ENCODE results near the gene MACROD2. TPM values are rescaled to one million over a fixed set of nuclear protein-coding genes. Genes with fewer than 3 reads are reported as not detected.

MACROD2 gene
- total RNA-seq, 2 donors from 2014 or later = 0.95 to 4.2 TPM

DNA sequence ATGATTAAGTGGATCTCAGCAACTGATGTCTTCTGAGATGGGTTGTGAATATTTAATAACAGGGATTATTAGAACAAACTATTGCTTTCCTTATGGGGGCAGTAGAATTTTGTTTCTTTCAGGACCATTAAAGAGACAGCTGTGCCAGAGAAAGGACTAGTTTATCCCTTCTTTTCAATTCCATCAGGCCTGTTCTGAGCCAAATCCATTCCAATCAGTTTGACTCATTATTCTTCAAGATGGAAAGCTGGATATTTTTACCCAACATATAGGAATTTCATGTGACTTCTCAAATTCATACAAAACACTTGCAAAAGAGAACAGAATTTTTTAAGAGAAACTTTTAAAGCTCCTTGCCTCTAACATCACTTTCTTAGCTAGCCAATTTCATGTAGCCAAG is 1064.1 kb downstream of the MACROD2 start:
- Histone ChIP-seq H3K36me3 (no peaks in the 10 kb centered on the region), H3K9me3 (no peaks in the 10 kb centered on the region), H3K27me3 (replicated peaks; ENCODE audit: insufficient read depth) (no peaks in the 10 kb centered on the region), H3K4me1 (ENCODE audit: control insufficient read depth in 1 of 2, low read depth in 2 of 2) (no peaks in the 10 kb centered on the region), H3K27ac (no peak overlapping the region), H3K4me3 (no peak overlapping the region)
- TF ChIP-seq CTCF (IDR thresholded peaks at IDR 0.05) = no peak
- ATAC-seq (ENCODE audit: insufficient number of reproducible peaks, low FRiP score, low read depth) (no peak), DNase-seq (ENCODE audit: low spot score) (no peak)

DNA sequence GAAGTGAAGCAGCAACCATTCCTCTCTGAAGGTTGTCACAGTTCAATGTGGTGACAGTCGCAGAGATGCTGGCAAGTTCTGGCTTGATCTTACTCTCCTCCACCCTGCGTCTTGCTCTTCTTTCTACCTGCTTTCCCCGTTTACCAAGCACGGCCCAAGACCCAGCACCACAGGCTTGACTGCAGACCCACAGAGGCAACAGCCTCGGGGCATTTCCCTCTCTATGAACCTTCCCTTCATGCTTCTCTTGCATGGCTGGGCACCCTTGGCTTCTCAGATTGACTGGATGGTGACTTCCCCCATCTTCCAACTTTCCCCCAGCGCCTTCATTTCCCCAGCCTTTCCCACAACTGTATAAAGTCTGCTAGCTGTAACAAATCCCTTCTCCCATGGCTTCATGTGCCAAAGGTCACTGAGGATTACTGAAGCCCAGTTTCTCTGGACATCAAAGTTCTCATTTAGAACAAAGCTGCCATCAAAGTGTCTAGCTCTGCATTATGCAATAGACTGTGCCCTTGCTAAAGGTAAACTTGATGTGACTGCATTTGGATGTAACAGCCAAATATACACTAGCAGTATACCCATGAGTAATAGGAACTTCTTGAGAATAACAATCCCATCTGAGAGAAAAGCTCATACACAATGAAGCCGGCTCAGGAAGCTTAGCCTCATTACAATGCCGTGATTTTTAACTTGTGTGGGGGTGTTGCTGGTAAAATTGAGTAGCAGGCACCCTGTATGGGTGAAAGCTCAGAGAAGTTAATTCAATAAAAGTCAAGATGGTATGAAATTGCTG is 1065.1 kb downstream of the MACROD2 start:
- Histone ChIP-seq H3K4me1 (ENCODE audit: control insufficient read depth in 1 of 2, low read depth in 2 of 2) (no peaks in the 10 kb centered on the region), H3K36me3 (no peaks in the 10 kb centered on the region), H3K4me3 (no peak overlapping the region), H3K9me3 (no peaks in the 10 kb centered on the region), H3K27ac (no peak overlapping the region), H3K27me3 (replicated peaks; ENCODE audit: insufficient read depth) (no peaks in the 10 kb centered on the region)
- DNase-seq (ENCODE audit: low spot score) = no peak
- TF ChIP-seq CTCF (IDR thresholded peaks at IDR 0.05) = no peak
- ATAC-seq (ENCODE audit: insufficient number of reproducible peaks, low FRiP score, low read depth) = no peak

GRCh38 chr20:15061061-15061430 is 1065.7 kb downstream of the MACROD2 start:
- Histone ChIP-seq H3K4me3 (no peak overlapping the region), H3K9me3 (no peaks in the 10 kb centered on the region), H3K27me3 (replicated peaks; ENCODE audit: insufficient read depth) (no peaks in the 10 kb centered on the region), H3K27ac (no peak overlapping the region), H3K36me3 (no peaks in the 10 kb centered on the region), H3K4me1 (ENCODE audit: control insufficient read depth in 1 of 2, low read depth in 2 of 2) (no peaks in the 10 kb centered on the region)
- DNase-seq (ENCODE audit: low spot score) (no peak), ATAC-seq (ENCODE audit: insufficient number of reproducible peaks, low FRiP score, low read depth) (no peak)
- no peak for TF ChIP-seq CTCF (IDR thresholded peaks at IDR 0.05)

DNA sequence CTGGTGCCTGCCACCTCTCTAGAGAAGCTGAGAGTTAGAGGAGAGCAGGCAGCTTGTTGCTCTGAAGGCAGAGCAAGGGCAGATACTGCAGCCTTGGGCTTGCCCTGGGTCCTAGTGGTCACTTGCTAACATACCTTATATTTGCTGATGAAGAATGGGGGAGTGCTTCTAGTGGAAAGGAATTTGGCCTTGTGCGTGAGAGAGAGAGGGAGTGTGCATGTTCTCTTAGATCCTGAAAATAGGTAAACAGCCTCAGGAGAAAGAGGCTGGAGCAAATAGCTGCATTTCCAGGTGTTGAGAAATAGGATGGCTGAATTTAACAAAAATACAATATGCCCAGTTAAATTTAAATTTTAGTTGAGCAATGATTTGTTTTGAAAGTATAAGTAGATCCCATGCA is 1066.6 kb downstream of the MACROD2 start:
- H3K27me3 ChIP-seq (replicated peaks; ENCODE audit: insufficient read depth) = no peaks in the 10 kb centered on the region
- no peaks in the 10 kb centered on the region for H3K9me3 ChIP-seq
- no peak for TF ChIP-seq CTCF (IDR thresholded peaks at IDR 0.05)
- no peak for DNase-seq (ENCODE audit: low spot score)
- H3K36me3 ChIP-seq = no peaks in the 10 kb centered on the region
- no peak overlapping the region for H3K27ac ChIP-seq
- no peak for ATAC-seq (ENCODE audit: insufficient number of reproducible peaks, low FRiP score, low read depth)
- no peak overlapping the region for H3K4me3 ChIP-seq
- no peaks in the 10 kb centered on the region for H3K4me1 ChIP-seq (ENCODE audit: control insufficient read depth in 1 of 2, low read depth in 2 of 2)

GRCh38 chr20:15063081-15063480 is 1067.8 kb downstream of the MACROD2 start:
- no peak for ATAC-seq (ENCODE audit: insufficient number of reproducible peaks, low FRiP score, low read depth)
- H3K9me3 ChIP-seq = no peaks in the 10 kb centered on the region
- DNase-seq (ENCODE audit: low spot score) = no peak
- H3K4me1 ChIP-seq (ENCODE audit: control insufficient read depth in 1 of 2, low read depth in 2 of 2) = no peaks in the 10 kb centered on the region
- no peak for TF ChIP-seq CTCF (IDR thresholded peaks at IDR 0.05)
- H3K36me3 ChIP-seq = no peaks in the 10 kb centered on the region
- no peak overlapping the region for H3K27ac ChIP-seq
- no peaks in the 10 kb centered on the region for H3K27me3 ChIP-seq (replicated peaks; ENCODE audit: insufficient read depth)
- no peak overlapping the region for H3K4me3 ChIP-seq
